Measurements from ENCODE around the gene TPH2.

GRCh38 chr12:71958056-71958455 lies 19.4 kb downstream of the TPH2 start:
- TF ChIP-seq AFF4 (CRISPR knock-in tag; IDR thresholded peaks at IDR 0.05; ENCODE audit: borderline replicate concordance) (no peak), CTCF (IDR thresholded peaks at IDR 0.05) (no peak), ESRRA (CRISPR knock-in tag; IDR thresholded peaks at IDR 0.05; ENCODE audit: borderline replicate concordance) (no peak), ZBTB43 (CRISPR knock-in tag; IDR thresholded peaks at IDR 0.05) (no peak), ZBTB21 (CRISPR knock-in tag; IDR thresholded peaks at IDR 0.05; ENCODE audit: borderline replicate concordance) (no peak), MXD4 (CRISPR knock-in tag; IDR thresholded peaks at IDR 0.05; ENCODE audit: borderline replicate concordance) (no peak), ZNF512 (CRISPR knock-in tag; IDR thresholded peaks at IDR 0.05; ENCODE audit: borderline replicate concordance) (no peak)

Measured in WTC11 (cell line).